GM12872 (cell line): ENCODE results near the gene TMEM18.

ENCODE experiments used
- TF ChIP-seq, protein P1 (sequence below): IDR thresholded peaks from 3 replicates; pipeline ENCODE4 v1.5.1; 2011; ENCODE audit warnings: low read depth, mild to moderate bottlenecking, low read length, moderate library complexity; ENCODE audit not compliant: insufficient read depth

The TMEM18 gene

GRCh38 chr2:661360-661635, 15.9 kb downstream of the TMEM18 start:
- TF ChIP-seq, protein P1, sequence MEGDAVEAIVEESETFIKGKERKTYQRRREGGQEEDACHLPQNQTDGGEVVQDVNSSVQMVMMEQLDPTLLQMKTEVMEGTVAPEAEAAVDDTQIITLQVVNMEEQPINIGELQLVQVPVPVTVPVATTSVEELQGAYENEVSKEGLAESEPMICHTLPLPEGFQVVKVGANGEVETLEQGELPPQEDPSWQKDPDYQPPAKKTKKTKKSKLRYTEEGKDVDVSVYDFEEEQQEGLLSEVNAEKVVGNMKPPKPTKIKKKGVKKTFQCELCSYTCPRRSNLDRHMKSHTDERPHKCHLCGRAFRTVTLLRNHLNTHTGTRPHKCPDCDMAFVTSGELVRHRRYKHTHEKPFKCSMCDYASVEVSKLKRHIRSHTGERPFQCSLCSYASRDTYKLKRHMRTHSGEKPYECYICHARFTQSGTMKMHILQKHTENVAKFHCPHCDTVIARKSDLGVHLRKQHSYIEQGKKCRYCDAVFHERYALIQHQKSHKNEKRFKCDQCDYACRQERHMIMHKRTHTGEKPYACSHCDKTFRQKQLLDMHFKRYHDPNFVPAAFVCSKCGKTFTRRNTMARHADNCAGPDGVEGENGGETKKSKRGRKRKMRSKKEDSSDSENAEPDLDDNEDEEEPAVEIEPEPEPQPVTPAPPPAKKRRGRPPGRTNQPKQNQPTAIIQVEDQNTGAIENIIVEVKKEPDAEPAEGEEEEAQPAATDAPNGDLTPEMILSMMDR, result no peak

GRCh38 chr2:660586-661359, 16.4 kb downstream of the TMEM18 start:
- TF ChIP-seq, protein P1, result no peak

DNA sequence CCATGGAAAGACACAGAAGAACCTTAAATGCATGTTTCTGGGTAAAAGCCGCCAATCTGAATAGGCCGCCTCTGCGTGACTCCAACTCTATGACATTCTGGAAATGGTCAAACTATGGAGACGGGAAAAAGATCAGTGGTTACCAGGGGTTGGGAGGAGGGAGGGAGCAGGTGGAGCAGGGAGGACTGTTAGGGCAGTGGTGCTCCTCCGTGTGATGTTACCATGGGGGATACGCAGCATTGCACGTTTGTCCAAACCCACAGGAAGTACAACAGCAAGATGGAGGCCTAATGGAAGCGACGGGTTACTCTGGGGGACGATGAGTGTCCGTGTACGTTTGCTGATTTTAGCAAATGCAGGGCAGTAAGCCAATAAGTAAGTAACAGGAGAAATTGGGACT, 17.2 kb downstream of the TMEM18 start:
- TF ChIP-seq, protein P1, result no peak

DNA sequence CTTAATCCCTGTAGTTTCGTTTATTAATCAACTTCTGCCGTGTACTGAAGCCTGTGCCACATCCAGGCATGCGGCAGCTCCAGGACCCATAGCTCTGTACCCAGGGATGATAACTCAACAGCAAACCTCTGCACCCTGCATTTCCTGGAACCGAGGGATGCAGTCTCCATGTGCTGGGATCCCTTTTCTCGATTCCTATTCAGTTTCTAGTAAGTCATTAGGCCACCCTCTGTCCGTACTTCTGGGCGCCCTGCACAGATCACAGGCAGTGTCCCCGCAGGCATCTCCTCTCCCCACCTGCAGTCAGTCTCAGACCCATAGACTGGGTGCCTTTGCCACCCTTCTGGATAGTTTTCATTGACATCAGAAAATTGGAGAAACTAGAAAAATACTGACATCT, 18.8 kb downstream of the TMEM18 start:
- TF ChIP-seq, protein P1, result no peak

DNA sequence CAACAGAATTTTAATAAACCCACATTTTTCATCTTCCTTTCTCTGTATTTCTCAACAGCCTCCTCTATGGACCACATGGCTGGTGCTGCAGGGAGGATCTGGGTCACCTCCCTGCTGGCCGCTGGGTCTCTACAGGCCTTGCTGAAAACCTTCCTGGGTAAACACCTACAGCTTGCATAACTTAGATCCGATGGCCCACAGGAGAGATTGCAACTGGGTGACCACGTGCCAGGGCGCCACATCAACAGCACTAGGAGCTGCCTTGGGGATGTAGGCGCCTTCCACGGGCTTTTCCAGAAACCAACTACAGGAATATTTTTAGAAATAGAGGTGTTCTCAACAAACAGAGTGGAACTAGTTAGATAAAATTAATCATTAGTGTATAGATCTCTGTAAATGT, 19.4 kb downstream of the TMEM18 start:
- TF ChIP-seq, protein P1, result no peak

- TF ChIP-seq, protein P1, result no peak
Measured at GRCh38 chr2:656676-657075, 20.5 kb downstream of the TMEM18 start.

DNA sequence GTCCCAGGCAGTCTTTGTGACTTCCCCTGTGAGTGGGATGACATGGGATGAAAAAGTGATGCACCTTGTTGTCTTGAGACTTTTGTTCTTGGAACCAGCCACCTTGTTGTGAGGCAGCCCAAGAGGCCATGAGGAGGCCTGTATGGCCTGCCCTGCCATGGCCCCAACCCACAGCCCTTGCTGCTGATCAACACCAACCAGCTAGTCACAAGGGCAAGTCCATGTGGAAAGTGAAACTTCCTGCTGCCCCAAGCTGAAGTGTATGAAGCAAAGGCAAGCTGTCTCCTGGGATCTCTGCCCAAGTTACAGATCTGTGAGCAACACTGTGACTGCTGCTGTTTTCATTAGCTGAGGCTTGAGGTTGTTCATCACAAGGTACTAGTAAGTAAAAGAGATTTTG, 21.6 kb downstream of the TMEM18 start:
- TF ChIP-seq, protein P1, result no peak
